ENCODE measurements around the gene MEI1.
A peak's percentile ranks its signal among the peaks of the same experiment; 100 is the strongest.
"Not testable (repeated sequence)": the region's sequence is repeated elsewhere in the genome, so short reads cannot be mapped to it uniquely, and the experiment has no call there.

Gene MEI1

GRCh38 chr22:41682033-41682807 is 17.1 kb upstream of the MEI1 start:
- DNase-seq = peak; percentile 46 to 66

- no peak for DNase-seq
Observed at GRCh38 chr22:41683052-41683451, 16.3 kb upstream of the MEI1 start.

GRCh38 chr22:41683616-41684015 is 15.7 kb upstream of the MEI1 start:
- DNase-seq = no peak

GRCh38 chr22:41684194-41684593 is 15.1 kb upstream of the MEI1 start:
- no peak for DNase-seq

GRCh38 chr22:41686890-41687289 is 12.4 kb upstream of the MEI1 start:
- not testable (repeated sequence) for DNase-seq

- DNase-seq = no peak
Observed at GRCh38 chr22:41687901-41688364, 11.4 kb upstream of the MEI1 start.

- peak in 1 of 2 experiments; percentile 77 for DNase-seq
Observed at GRCh38 chr22:41688365-41689211, 10.7 kb upstream of the MEI1 start, which contains the start of gene SNU13. Gene SNU13 (minus strand): TSS chr22:41688867. CDS start chr22:41688796, 71 bp downstream.

- no peak for DNase-seq
Observed at GRCh38 chr22:41690476-41690875, 8.8 kb upstream of the MEI1 start.

- DNase-seq = no peak
Observed at GRCh38 chr22:41695211-41695610, 4.1 kb upstream of the MEI1 start.

GRCh38 chr22:41696703-41697102 is 2.6 kb upstream of the MEI1 start:
- no peak for DNase-seq

- peak in 1 of 2 experiments; percentile 57 for DNase-seq
Observed at GRCh38 chr22:41697126-41697775, 2.1 kb upstream of the MEI1 start.

GRCh38 chr22:41700108-41700364 is 733 bp downstream of the MEI1 start:
- DNase-seq = no peak

GRCh38 chr22:41702763-41703162 is 3.5 kb downstream of the MEI1 start:
- no peak for DNase-seq

- no peak for DNase-seq
Observed at GRCh38 chr22:41709341-41709740, 10.0 kb downstream of the MEI1 start.

- DNase-seq = no peak
Observed at GRCh38 chr22:41713004-41713403, 13.7 kb downstream of the MEI1 start.

GRCh38 chr22:41722496-41722895 is 23.2 kb downstream of the MEI1 start:
- DNase-seq = no peak

- no peak for DNase-seq
Observed at GRCh38 chr22:41725510-41726110, 26.3 kb downstream of the MEI1 start.

GRCh38 chr22:41731609-41732008 is 32.3 kb downstream of the MEI1 start:
- DNase-seq = no peak

GRCh38 chr22:41732096-41732772 is 32.9 kb downstream of the MEI1 start:
- DNase-seq = no peak

GRCh38 chr22:41733241-41733640 is 33.9 kb downstream of the MEI1 start:
- not testable (repeated sequence) for DNase-seq

- no peak for DNase-seq
Observed at GRCh38 chr22:41739576-41739975, 40.3 kb downstream of the MEI1 start.

GRCh38 chr22:41742918-41743317 is 43.6 kb downstream of the MEI1 start:
- no peak for DNase-seq

- DNase-seq = no peak
Observed at GRCh38 chr22:41745968-41746367, 46.7 kb downstream of the MEI1 start.

All from cerebellar nuclear complex (tissue), 1 donor.